ENCODE measurements around the gene CDIPT. TPM values are rescaled to one million over a fixed set of nuclear protein-coding genes. Genes with fewer than 3 reads are reported as not detected.

The CDIPT gene
- total and polyA plus RNA-seq, 2 of the 13 experiments (the other 11 are each of a cell fraction or from before 2014, with no cell fraction given), result 54.9 to 97.5 TPM

- TF ChIP-seq ZNF576 (CRISPR knock-in tag; IDR thresholded peaks at IDR 0.05) (no peak), ONECUT2 (CRISPR knock-in tag; IDR thresholded peaks at IDR 0.05) (no peak), MAFG (CRISPR knock-in tag; IDR thresholded peaks at IDR 0.05) (no peak), ZMAT5 (CRISPR knock-in tag; IDR thresholded peaks at IDR 0.05; ENCODE audit: borderline replicate concordance, low read depth) (no peak), ZSCAN21 (CRISPR knock-in tag; IDR thresholded peaks at IDR 0.05; ENCODE audit: borderline replicate concordance) (peak; percentile 31; the same call in 1 of the 2 replicates), ZBTB8A (CRISPR knock-in tag; IDR thresholded peaks at IDR 0.05; ENCODE audit: borderline replicate concordance, low read depth) (no peak), ZNF234 (CRISPR knock-in tag; conservative IDR thresholded peaks at IDR 0.05) (peak; percentile 71; the same call in 1 of the 2 replicates), ZSCAN25 (CRISPR knock-in tag; IDR thresholded peaks at IDR 0.05) (no peak; the same call in 1 of the 2 replicates), NCOA1 (CRISPR knock-in tag; IDR thresholded peaks at IDR 0.05) (peak; percentile 86; the same call in 1 of the 2 replicates), CEBPZ (IDR thresholded peaks at IDR 0.05; ENCODE audit: low read length) (no peak), JUN (CRISPR knock-in tag; IDR thresholded peaks at IDR 0.05) (no peak), ZNF784 (CRISPR knock-in tag; IDR thresholded peaks at IDR 0.05; ENCODE audit: borderline replicate concordance) (peak; percentile 55; the same call in 1 of the 2 replicates), GPBP1L1 (CRISPR knock-in tag; IDR thresholded peaks at IDR 0.05) (no peak), REPIN1 (CRISPR knock-in tag; IDR thresholded peaks at IDR 0.05; ENCODE audit: borderline replicate concordance, low read depth) (peak; percentile 18; the same call in 1 of the 2 replicates), ZBTB37 (CRISPR knock-in tag; IDR thresholded peaks at IDR 0.05) (no peak), MXD3 (CRISPR knock-in tag; IDR thresholded peaks at IDR 0.05) (peak; percentile 40; the same call in 1 of the 2 replicates), ZNF20 (CRISPR knock-in tag; IDR thresholded peaks at IDR 0.05) (no peak), ZNF605 (CRISPR knock-in tag; IDR thresholded peaks at IDR 0.05) (peak; percentile 82), TFE3 (CRISPR knock-in tag; IDR thresholded peaks at IDR 0.05) (no peak)
Measured at GRCh38 chr16:29900888-29901606, 38.0 kb upstream of the CDIPT start (continued).
